CD4-positive, CD25-positive, alpha-beta regulatory T cell (primary cell): ENCODE results near the gene ANKRD65. TPM values are rescaled to one million over a fixed set of nuclear protein-coding genes. Genes with fewer than 3 reads are reported as not detected.

Experiments used
- ATAC-seq, 2 donors: fragments of 150-1000 bp; cut with Tn5 transposase; one replicate each; pipeline ENCODE4 v1.10.0; 2021; ENCODE audit warnings: low read depth in 2 of 2, moderate number of reproducible peaks in 2 of 2, moderate library complexity in 1 of 2
- DNase-seq, 3 donors: peaks; one replicate each; pipeline versions ENCODE4 v3.0.0 to v3.0.0-alpha.2; 2012 to 2022; ENCODE audit warnings: mixed read lengths in 1 of 3
- H3K27ac ChIP-seq: one replicate; pipeline ENCODE4 v1.7.0; 2013; ENCODE audit warnings: mild to moderate bottlenecking, low read length; ENCODE audit not compliant: insufficient read depth, poor library complexity, severe bottlenecking
- H3K27me3 ChIP-seq: one replicate; pipeline ENCODE4 v1.7.0; 2013; ENCODE audit warnings: low read length; ENCODE audit not compliant: control insufficient read depth, insufficient read depth
- H3K36me3 ChIP-seq: one replicate; pipeline ENCODE4 v1.7.0; 2013; ENCODE audit warnings: mild to moderate bottlenecking, low read length, moderate library complexity; ENCODE audit not compliant: control insufficient read depth, insufficient read depth
- H3K4me1 ChIP-seq: 2 replicates; pipeline ENCODE4 v1.7.0; 2013; ENCODE audit warnings: mild to moderate bottlenecking, low read length; ENCODE audit not compliant: insufficient read depth, control insufficient read depth, poor library complexity, severe bottlenecking
- H3K4me3 ChIP-seq: one replicate; pipeline ENCODE4 v1.7.0; 2013; ENCODE audit warnings: low read depth, mild to moderate bottlenecking, low read length, moderate library complexity
- H3K9me3 ChIP-seq, 2 experiments: 1 replicate in 1 of 2; 2 replicates in 1 of 2; pipeline ENCODE4 v1.7.0; 2013; ENCODE audit warnings: low read length in 2 of 2, mild to moderate bottlenecking in 1 of 2, moderate library complexity in 1 of 2; ENCODE audit not compliant: control insufficient read depth in 2 of 2
- H3K27ac Mint-ChIP-seq, 3 donors: one replicate each; pipeline ENCODE4 v1.8.0; 2020 to 2022; ENCODE audit warnings: mild to moderate bottlenecking in 3 of 3, mixed read lengths in 3 of 3, moderate library complexity in 2 of 3
- H3K27me3 Mint-ChIP-seq: one replicate; pipeline ENCODE4 v1.8.0; 2022; ENCODE audit warnings: mild to moderate bottlenecking, mixed read lengths
- H3K36me3 Mint-ChIP-seq: one replicate; pipeline ENCODE4 v1.8.0; 2020; ENCODE audit warnings: mixed read lengths
- H3K4me1 Mint-ChIP-seq, 4 donors: one replicate each; pipeline ENCODE4 v1.8.0; 2020 to 2022; ENCODE audit warnings: mixed read lengths in 4 of 4, mild to moderate bottlenecking in 1 of 4
- H3K4me3 Mint-ChIP-seq, 4 donors: one replicate each; pipeline ENCODE4 v1.8.0; 2020 to 2022; ENCODE audit warnings: mild to moderate bottlenecking in 4 of 4, mixed read lengths in 4 of 4, moderate library complexity in 3 of 4
- H3K9me3 Mint-ChIP-seq, 7 donors: one replicate each; pipeline ENCODE4 v1.8.0; 2020 to 2022; ENCODE audit warnings: mixed read lengths in 7 of 7, mild to moderate bottlenecking in 3 of 7, moderate library complexity in 2 of 7
- polyA plus RNA-seq, 4 donors: library from polyadenylated mRNA; unstranded; fragments of 300-500 nt; fragmentation: Illumina TruSeq; gene quantifications; one replicate each; pipeline ENCODE4 v1.2.3, GENCODE V29; 2021
- total RNA-seq: library from RNA; stranded (reverse); gene quantifications from one replicate; pipeline ENCODE4 v1.2.3, GENCODE V29; 2022

The ANKRD65 gene
- total and polyA plus RNA-seq, 5 donors from 2014 or later = 0.14 TPM; not detected in 4

DNA sequence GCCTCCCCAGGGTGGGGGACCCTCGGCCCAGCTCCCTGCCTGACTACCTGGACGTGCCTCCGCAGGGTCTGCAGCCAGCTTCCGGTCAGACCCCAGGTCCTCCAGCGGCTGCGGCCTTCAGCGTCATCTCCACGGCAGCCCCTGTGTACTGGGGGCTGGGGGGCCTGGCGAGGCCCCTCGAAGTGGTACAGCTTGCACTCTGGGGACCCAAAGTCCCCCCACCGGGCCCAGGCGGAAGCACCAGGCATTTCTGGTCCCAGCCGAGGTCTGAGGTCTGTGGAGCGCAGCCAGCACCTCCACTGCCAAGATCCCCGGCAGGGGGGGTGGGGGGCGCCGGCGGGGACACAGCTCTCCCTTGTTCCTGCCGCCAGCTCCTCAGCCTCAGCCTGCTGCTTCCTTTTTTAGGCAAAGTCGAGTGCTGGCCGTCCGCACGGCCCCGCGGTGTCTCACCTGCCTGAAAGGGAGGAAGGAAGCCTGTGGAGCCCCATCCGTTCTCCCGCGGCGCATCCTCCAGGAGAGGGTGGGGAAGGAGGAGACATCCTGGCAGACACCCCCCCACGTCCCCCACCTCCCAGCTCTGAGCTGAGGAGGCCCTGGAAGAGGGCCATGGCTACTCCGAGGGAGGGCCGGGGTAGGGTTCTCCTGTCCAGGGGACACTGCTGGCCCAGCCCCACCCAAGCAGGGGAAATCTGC is 13.2 kb upstream of the ANKRD65 start:
- Histone ChIP-seq H3K9me3 (no peaks in the 10 kb centered on the region), H3K4me3 (no peak overlapping the region), H3K27ac (no peak overlapping the region), H3K36me3 (no peaks in the 10 kb centered on the region), H3K27me3 (peaks cover 4% of the 10 kb centered on the region), H3K4me1 (peaks cover 11% of the 10 kb centered on the region)
- ATAC-seq = no peak
- Mint-ChIP-seq H3K27ac (no peak overlapping the region), H3K9me3 (no peaks in the 10 kb centered on the region), H3K36me3 (no peaks in the 10 kb centered on the region), H3K4me3 (no peak overlapping the region), H3K27me3 (peaks cover 22% of the 10 kb centered on the region), H3K4me1 (peaks cover 0 to 3% (median 0%) of the 10 kb centered on the region in 4 donors)
- no peak for DNase-seq

GRCh38 chr1:1433804-1434130 is 12.7 kb upstream of the ANKRD65 start:
- ATAC-seq (no peak), DNase-seq (no peak)
- Histone ChIP-seq H3K9me3 (no peaks in the 10 kb centered on the region), H3K27me3 (peaks cover 4% of the 10 kb centered on the region), H3K36me3 (no peaks in the 10 kb centered on the region), H3K27ac (peak overlapping the region; percentile 5), H3K4me1 (peaks cover 11% of the 10 kb centered on the region), H3K4me3 (no peak overlapping the region)
- Mint-ChIP-seq H3K27ac (no peak overlapping the region), H3K36me3 (no peaks in the 10 kb centered on the region), H3K4me1 (peaks cover 0 to 3% (median 0%) of the 10 kb centered on the region in 4 donors), H3K27me3 (peaks cover 27% of the 10 kb centered on the region), H3K9me3 (no peaks in the 10 kb centered on the region), H3K4me3 (no peak overlapping the region)

DNA sequence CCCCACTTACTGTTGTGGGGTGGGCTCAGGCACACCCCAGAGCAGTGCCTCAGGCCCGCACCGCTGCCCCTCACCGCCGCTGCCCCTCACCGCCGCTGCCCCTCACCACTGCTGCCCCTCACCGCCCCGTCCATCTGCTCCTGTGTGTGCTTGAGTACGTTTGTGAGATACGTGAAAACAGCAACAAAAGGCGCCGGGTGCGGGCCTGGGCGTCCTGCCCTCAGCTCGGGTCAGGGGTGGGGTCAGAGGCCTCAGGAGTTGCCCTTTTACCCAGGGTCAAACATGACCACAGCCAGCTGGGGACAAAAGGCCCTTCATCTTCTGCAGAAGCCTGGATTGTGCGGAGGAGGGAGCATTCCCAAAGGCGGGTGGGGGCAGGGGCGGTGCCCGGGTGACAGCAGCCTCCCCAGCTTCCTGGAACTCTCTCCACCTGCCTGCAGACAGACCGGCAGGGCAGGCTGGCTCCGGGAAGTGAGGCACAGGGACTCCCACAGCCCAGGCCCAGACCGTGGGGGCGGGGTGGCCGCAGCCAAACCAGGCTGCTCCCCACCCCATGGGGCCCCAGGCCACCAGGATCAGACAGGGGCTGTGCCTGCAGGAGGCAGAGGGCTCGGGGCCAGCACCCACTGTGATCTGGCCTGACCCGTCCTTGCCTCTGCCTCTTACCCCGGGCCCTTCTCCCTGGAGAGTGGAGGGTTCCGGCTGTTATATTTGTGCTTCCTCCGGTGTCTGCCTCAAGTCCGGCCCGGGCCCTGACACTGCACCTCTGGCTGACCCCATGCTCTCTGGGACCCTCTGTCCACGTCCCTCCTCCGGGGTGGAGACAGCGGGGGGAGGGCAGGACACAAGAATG is 12.1 kb upstream of the ANKRD65 start:
- H3K36me3 ChIP-seq = no peaks in the 10 kb centered on the region
- DNase-seq (no peak), ATAC-seq (no peak)
- H3K9me3 ChIP-seq = no peaks in the 10 kb centered on the region
- peak overlapping the region; percentile 5 for H3K27ac ChIP-seq
- Mint-ChIP-seq H3K4me1 (peaks cover 0 to 6% (median 0%) of the 10 kb centered on the region in 4 donors), H3K9me3 (peaks cover 0 to 3% (median 0%) of the 10 kb centered on the region in 7 donors), H3K27me3 (peaks cover 32% of the 10 kb centered on the region), H3K36me3 (no peaks in the 10 kb centered on the region), H3K27ac (no peak overlapping the region), H3K4me3 (no peak overlapping the region)
- H3K27me3 ChIP-seq = peaks cover 4% of the 10 kb centered on the region
- peaks cover 11% of the 10 kb centered on the region for H3K4me1 ChIP-seq
- no peak overlapping the region for H3K4me3 ChIP-seq

DNA sequence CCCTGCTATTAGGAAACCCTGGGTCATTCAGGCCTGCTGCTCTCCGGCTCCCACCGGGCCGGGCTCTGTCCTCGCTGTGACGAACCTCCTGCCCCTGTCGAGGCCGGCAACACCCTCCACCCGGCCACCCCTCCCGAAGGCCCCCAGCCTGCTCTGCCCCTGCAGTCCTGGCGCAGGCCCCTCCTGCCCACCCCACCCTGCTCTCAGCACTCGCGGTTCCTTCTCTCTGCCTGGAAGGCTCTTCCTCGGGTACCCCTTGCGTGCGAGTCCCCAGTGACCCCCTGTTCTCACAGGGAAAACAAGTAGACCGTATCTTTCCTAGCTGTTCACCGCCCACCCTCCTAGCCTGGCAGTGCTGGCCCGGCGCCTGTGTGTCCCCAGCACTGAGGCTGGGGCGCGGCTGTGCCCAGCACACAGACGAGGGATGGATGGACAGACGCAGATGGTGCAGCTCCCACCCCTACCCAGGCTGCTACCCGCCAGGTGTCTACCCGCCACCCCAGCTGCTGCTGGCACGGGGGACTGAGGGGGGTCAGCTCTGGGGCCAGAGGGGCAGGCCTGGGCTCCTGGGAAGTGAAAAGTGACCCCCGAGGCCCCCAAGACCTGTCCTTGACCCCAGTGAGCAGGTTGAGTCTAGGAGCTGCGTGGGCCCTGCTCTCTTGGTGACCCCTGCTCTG is 11.3 kb upstream of the ANKRD65 start:
- Mint-ChIP-seq H3K9me3 (peaks cover 0 to 3% (median 0%) of the 10 kb centered on the region in 7 donors), H3K4me1 (peaks cover 0 to 6% (median 0%) of the 10 kb centered on the region in 4 donors), H3K27me3 (peaks cover 33% of the 10 kb centered on the region), H3K4me3 (peak overlapping the region in 1 of 4 donors; percentile 73), H3K27ac (no peak overlapping the region), H3K36me3 (no peaks in the 10 kb centered on the region)
- Histone ChIP-seq H3K27me3 (peaks cover 4% of the 10 kb centered on the region), H3K4me3 (no peak overlapping the region), H3K9me3 (no peaks in the 10 kb centered on the region), H3K36me3 (no peaks in the 10 kb centered on the region), H3K4me1 (peaks cover 11% of the 10 kb centered on the region), H3K27ac (no peak overlapping the region)
- DNase-seq = no peak
- ATAC-seq = no peak

DNA sequence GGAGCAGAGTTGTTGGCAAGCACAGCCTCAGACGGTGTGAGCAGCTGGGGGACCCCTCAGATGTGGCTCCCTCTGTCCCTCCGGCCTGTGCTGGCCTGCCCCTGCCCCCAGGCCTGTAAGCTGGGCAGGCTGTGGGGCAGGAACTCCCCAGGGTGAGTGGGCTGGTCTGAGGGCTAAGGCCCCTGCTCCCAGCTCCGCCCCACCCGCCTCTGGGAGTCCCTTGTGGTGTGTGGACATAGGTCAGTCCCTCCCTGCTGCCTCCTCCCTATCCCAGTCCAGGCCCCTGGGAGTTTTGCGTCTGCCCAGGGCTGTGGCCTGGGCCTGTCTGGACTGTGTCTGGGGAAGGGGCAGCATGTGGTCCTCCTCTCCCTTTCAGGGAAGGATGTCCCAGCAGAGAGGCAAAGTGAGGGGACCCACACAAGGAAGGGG is 10.8 kb upstream of the ANKRD65 start:
- ATAC-seq (no peak), DNase-seq (no peak)
- peaks cover 4% of the 10 kb centered on the region for H3K27me3 ChIP-seq
- H3K9me3 ChIP-seq = no peaks in the 10 kb centered on the region
- Mint-ChIP-seq H3K4me1 (peaks cover 0 to 6% (median 0%) of the 10 kb centered on the region in 4 donors), H3K4me3 (peak overlapping the region in 1 of 4 donors; percentile 73), H3K27me3 (peaks cover 33% of the 10 kb centered on the region), H3K9me3 (peaks cover 0 to 3% (median 0%) of the 10 kb centered on the region in 7 donors), H3K36me3 (no peaks in the 10 kb centered on the region), H3K27ac (no peak overlapping the region)
- H3K4me1 ChIP-seq = peaks cover 14% of the 10 kb centered on the region
- H3K27ac ChIP-seq = no peak overlapping the region
- no peak overlapping the region for H3K4me3 ChIP-seq
- no peaks in the 10 kb centered on the region for H3K36me3 ChIP-seq

DNA sequence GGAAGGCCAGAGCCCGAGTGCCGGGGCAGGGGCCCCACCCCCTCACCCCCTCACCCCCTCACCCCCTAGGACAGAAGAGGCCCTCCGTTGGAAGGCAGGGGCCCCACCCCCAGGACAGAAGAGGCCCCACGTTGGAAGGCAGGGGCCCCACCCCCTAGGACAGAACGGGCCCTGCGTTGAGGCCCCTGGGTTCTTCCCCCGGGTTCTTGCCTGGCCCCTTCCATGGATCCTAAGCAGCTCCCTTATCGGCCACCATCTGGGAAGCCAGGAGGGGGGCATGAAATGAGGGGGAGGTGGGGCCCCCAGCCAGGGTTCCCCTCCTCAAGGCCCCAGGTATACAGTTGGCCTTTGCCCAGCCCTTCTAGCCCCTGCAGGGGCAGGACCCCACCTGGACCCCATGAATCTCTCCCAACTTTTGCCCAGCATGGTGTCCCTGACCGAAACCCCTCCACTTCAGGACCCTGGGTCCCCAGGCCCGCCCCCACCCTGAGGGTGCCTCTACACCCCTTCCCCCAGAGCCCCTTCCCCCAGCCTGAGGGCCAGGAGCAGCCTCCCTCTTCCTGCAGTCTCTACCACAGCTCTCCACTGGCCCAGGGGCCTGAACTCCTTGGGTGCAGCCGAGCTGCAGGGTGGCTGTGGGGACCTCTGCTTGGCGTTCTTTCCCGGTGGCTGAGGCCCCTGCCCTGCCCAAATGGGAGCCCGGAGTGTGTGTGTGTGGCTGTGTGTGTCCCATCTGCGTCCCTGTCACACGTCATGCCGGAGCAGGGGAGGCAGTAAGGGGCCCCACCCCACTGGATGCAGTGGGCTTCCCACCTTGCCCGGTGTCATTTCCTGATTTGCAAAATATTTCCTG is 10.1 kb upstream of the ANKRD65 start:
- Histone ChIP-seq H3K4me3 (no peak overlapping the region), H3K9me3 (no peaks in the 10 kb centered on the region), H3K27ac (no peak overlapping the region), H3K36me3 (no peaks in the 10 kb centered on the region), H3K4me1 (peaks cover 18% of the 10 kb centered on the region), H3K27me3 (peaks cover 4% of the 10 kb centered on the region)
- Mint-ChIP-seq H3K27me3 (peaks cover 30% of the 10 kb centered on the region), H3K27ac (no peak overlapping the region), H3K36me3 (no peaks in the 10 kb centered on the region), H3K4me1 (peaks cover 0 to 4% (median 0%) of the 10 kb centered on the region in 4 donors), H3K4me3 (no peak overlapping the region), H3K9me3 (peaks cover 0 to 3% (median 0%) of the 10 kb centered on the region in 7 donors)
- ATAC-seq = no peak
- DNase-seq = no peak
